Stimulated activated CD8-positive, alpha-beta memory T cell treated with anti-CD3 and anti-CD28 coated beads, Interleukin-4, amount 100 ng/mL, for 24 hours (primary cell): ENCODE results near the gene LARP7.
"Not testable (repeated sequence)": the region's sequence is repeated elsewhere in the genome, so short reads cannot be mapped to it uniquely, and the experiment has no call there.

Experiments used
- DNase-seq: peaks from one replicate; pipeline ENCODE4 v3.0.0-alpha.2; 2020; ENCODE audit warnings: low read depth

The LARP7 gene

GRCh38 chr4:112650332-112650731, 13.4 kb downstream of the LARP7 start:
- DNase-seq: no peak

- no peak for DNase-seq
Observed at GRCh38 chr4:112651641-112652040, 14.7 kb downstream of the LARP7 start.

- no peak for DNase-seq
Observed at GRCh38 chr4:112652216-112652615, 15.3 kb downstream of the LARP7 start.

- no peak for DNase-seq
Observed at GRCh38 chr4:112655270-112655669, 18.3 kb downstream of the LARP7 start.

GRCh38 chr4:112656115-112656514, 19.2 kb downstream of the LARP7 start:
- DNase-seq: not testable (repeated sequence)

- DNase-seq: no peak
Observed at GRCh38 chr4:112664611-112665010, 27.7 kb downstream of the LARP7 start.

GRCh38 chr4:112668131-112668530, 31.2 kb downstream of the LARP7 start:
- DNase-seq: no peak

- DNase-seq: no peak
Observed at GRCh38 chr4:112673076-112673475, 36.1 kb downstream of the LARP7 start.

- no peak for DNase-seq
Observed at GRCh38 chr4:112673686-112674085, 36.7 kb downstream of the LARP7 start.

- DNase-seq: no peak
Observed at GRCh38 chr4:112674376-112674775, 37.4 kb downstream of the LARP7 start.

- DNase-seq: no peak
Observed at GRCh38 chr4:112677519-112678091, 40.7 kb downstream of the LARP7 start.

GRCh38 chr4:112680996-112681395, 44.1 kb downstream of the LARP7 start:
- DNase-seq: no peak

- DNase-seq: no peak
Observed at GRCh38 chr4:112693507-112693906, 56.6 kb downstream of the LARP7 start.

- no peak for DNase-seq
Observed at GRCh38 chr4:112700679-112701078, 63.7 kb downstream of the LARP7 start.

GRCh38 chr4:112702892-112703291, 65.9 kb downstream of the LARP7 start:
- no peak for DNase-seq

- DNase-seq: no peak
Observed at GRCh38 chr4:112704322-112704721, 67.4 kb downstream of the LARP7 start.

- no peak for DNase-seq
Observed at GRCh38 chr4:112704991-112705845, 68.3 kb downstream of the LARP7 start.

- not testable (repeated sequence) for DNase-seq
Observed at GRCh38 chr4:112705891-112706839, 69.2 kb downstream of the LARP7 start.

- no peak for DNase-seq
Observed at GRCh38 chr4:112706840-112707207, 69.9 kb downstream of the LARP7 start.
